WTC11 (cell line): ENCODE data around the gene MEGF11. TPM values are rescaled to one million over a fixed set of nuclear protein-coding genes. Genes with fewer than 3 reads are reported as not detected.

Experiments
- ATAC-seq: fragments of 200-7000 bp; cut with Tn5 transposase; 2 replicates; pipeline ENCODE4 v1.10.0; 2021; ENCODE audit warnings: mild to moderate bottlenecking, moderate library complexity
- Bru-seq: library from RNA; stranded (reverse); fragments of 400-500 nt; gene quantifications from one replicate; lab custom pipeline; 2021; lab: Mats Ljungman, UMichigan
- CTCF ChIA-PET: fragments of 300-600 bp; sonication (Branson Sonifier 250); formaldehyde crosslinking; loops from one replicate; lab custom pipeline; 2021; ENCODE audit warnings: antibody characterized with exemption; lab: Charles Lee
- POLR2A ChIA-PET: fragments of 350-600 bp; sonication (Branson Sonifier 250); formaldehyde crosslinking; loops from one replicate; lab custom pipeline; 2021; ENCODE audit warnings: antibody characterized with exemption; lab: Charles Lee
- DNase-seq: peaks from one replicate; pipeline ENCODE4 v3.0.0; 2021; ENCODE audit warnings: low spot score
- H3K27ac Mint-ChIP-seq: 2 replicates; pipeline ENCODE4 v1.8.0; 2021; ENCODE audit warnings: mixed read lengths
- H3K27me3 Mint-ChIP-seq: 2 replicates; pipeline ENCODE4 v1.8.0; 2021; ENCODE audit warnings: low read depth, mild to moderate bottlenecking, moderate library complexity, mixed read lengths
- H3K36me3 Mint-ChIP-seq: 2 replicates; pipeline ENCODE4 v1.8.0; 2021; ENCODE audit warnings: mixed read lengths
- H3K4me1 Mint-ChIP-seq: 2 replicates; pipeline ENCODE4 v1.8.0; 2022; ENCODE audit warnings: mixed read lengths
- H3K4me3 Mint-ChIP-seq: 2 replicates; pipeline ENCODE4 v1.8.0; 2021; ENCODE audit warnings: mild to moderate bottlenecking, moderate library complexity, mixed read lengths
- H3K9me3 Mint-ChIP-seq: 2 replicates; pipeline ENCODE4 v1.8.0; 2021; ENCODE audit warnings: mixed read lengths
- ATF3 ChIP-seq: sonication (generic); formaldehyde crosslinking; conservative IDR thresholded peaks from 2 replicates; pipeline ENCODE4 v1.8.1; 2022; ENCODE audit warnings: mild to moderate bottlenecking, missing genetic modification reagents
- CBFB ChIP-seq: sonication (generic); formaldehyde crosslinking; IDR thresholded peaks from 2 replicates; pipeline ENCODE4 v1.8.1; 2022; ENCODE audit warnings: mild to moderate bottlenecking, low read depth, missing genetic modification reagents
- CREB1 ChIP-seq: sonication (generic); formaldehyde crosslinking; IDR thresholded peaks from 2 replicates; pipeline ENCODE4 v1.8.0; 2023; ENCODE audit warnings: mild to moderate bottlenecking, missing genetic modification reagents
- E2F4 ChIP-seq: sonication (generic); formaldehyde crosslinking; IDR thresholded peaks from 2 replicates; pipeline ENCODE4 v1.8.1; 2022; ENCODE audit warnings: low read depth, mild to moderate bottlenecking, moderate library complexity, missing genetic modification reagents, borderline replicate concordance
- ETV6 ChIP-seq: sonication (generic); formaldehyde crosslinking; IDR thresholded peaks from 2 replicates; pipeline ENCODE4 v1.8.1; 2022; ENCODE audit warnings: mild to moderate bottlenecking, missing genetic modification reagents
- GABPB1 ChIP-seq: sonication (generic); formaldehyde crosslinking; IDR thresholded peaks from 2 replicates; pipeline ENCODE4 v1.8.1; 2023; ENCODE audit warnings: mild to moderate bottlenecking, missing genetic modification reagents
- GRHL2 ChIP-seq: fragments of 250-450 bp; sonication (Bioruptor Pico); IDR thresholded peaks from 2 replicates; pipeline ENCODE4 v1.8.0; 2022; ENCODE audit warnings: mild to moderate bottlenecking, moderate library complexity; ENCODE audit not compliant: insufficient replicate concordance, severe bottlenecking
- MXD4 ChIP-seq: fragments of 250-450 bp; sonication (Bioruptor Pico); IDR thresholded peaks from 2 replicates; pipeline ENCODE4 v1.8.0; 2021; ENCODE audit warnings: mild to moderate bottlenecking, moderate library complexity, borderline replicate concordance
- MYBL2 ChIP-seq: sonication (generic); formaldehyde crosslinking; IDR thresholded peaks from 2 replicates; pipeline ENCODE4 v1.8.1; 2023; ENCODE audit warnings: mild to moderate bottlenecking, moderate library complexity, missing genetic modification reagents
- NFE2L1 ChIP-seq: sonication (generic); formaldehyde crosslinking; IDR thresholded peaks from 2 replicates; pipeline ENCODE4 v1.8.1; 2023; ENCODE audit warnings: missing genetic modification reagents
- NR2C2 ChIP-seq: sonication (generic); formaldehyde crosslinking; IDR thresholded peaks from 2 replicates; pipeline ENCODE4 v1.8.0; 2022; ENCODE audit warnings: mild to moderate bottlenecking, missing genetic modification reagents
- RELA ChIP-seq: sonication (generic); formaldehyde crosslinking; IDR thresholded peaks from 2 replicates; pipeline ENCODE4 v1.8.1; 2022; ENCODE audit warnings: missing genetic modification reagents, mild to moderate bottlenecking, borderline replicate concordance
- SMAD3 ChIP-seq: sonication (generic); formaldehyde crosslinking; IDR thresholded peaks from 2 replicates; pipeline ENCODE4 v1.8.0; 2022; ENCODE audit warnings: missing genetic modification reagents, mild to moderate bottlenecking, borderline replicate concordance
- STAT6 ChIP-seq: sonication (generic); formaldehyde crosslinking; conservative IDR thresholded peaks from 2 replicates; pipeline ENCODE4 v1.8.1; 2023; ENCODE audit warnings: mild to moderate bottlenecking, low read depth, missing genetic modification reagents, moderate library complexity
- TEAD4 ChIP-seq: sonication (generic); formaldehyde crosslinking; IDR thresholded peaks from 2 replicates; pipeline ENCODE4 v1.8.0; 2022; ENCODE audit warnings: mild to moderate bottlenecking, missing genetic modification reagents
- ZBTB43 ChIP-seq: sonication (generic); formaldehyde crosslinking; IDR thresholded peaks from 2 replicates; pipeline ENCODE4 v1.8.1; 2023; ENCODE audit warnings: mild to moderate bottlenecking, missing genetic modification reagents
- ZNF138 ChIP-seq: sonication (generic); formaldehyde crosslinking; conservative IDR thresholded peaks from 2 replicates; pipeline ENCODE4 v1.8.1; 2022; ENCODE audit warnings: mild to moderate bottlenecking, moderate library complexity, missing genetic modification reagents
- long read RNA-seq, 3 experiments: library from RNA in 1 of 3; library from capped mRNA in 1 of 3; library from polyadenylated mRNA in 1 of 3; unstranded in 2 of 3; stranded (forward) in 1 of 3; transcript quantifications; one replicate each; pipeline ENCODE4 v2.0.0, GENCODE V29; 2021
- total RNA-seq: library from RNA; stranded (reverse); gene quantifications from 3 replicates; pipeline ENCODE4 v1.2.3, GENCODE V29; 2021

MEGF11 gene
- total RNA-seq (2.7 to 3.3 TPM (median 2.7 TPM) in 3 replicates), Bru-seq, nascent RNA (percentile 25 among the genes with signal in this experiment)
- long read RNA-seq, experiment 1, partial matches to known transcripts = 2 of 8 reads
- long read RNA-seq, experiment 1, other reads (novel, unspliced or antisense) = 6 of 8 reads
- long read RNA-seq, experiment 2 = 0 reads
- long read RNA-seq, experiment 3 = 0 reads

- Mint-ChIP-seq H3K4me1 (peaks cover 41% of the 10 kb centered on the region), H3K4me3 (peak within 1 kb of the TSS; percentile 96), H3K27ac (no peak within 1 kb of the TSS), H3K9me3 (no peaks in the 10 kb centered on the region), H3K36me3 (no peaks in the 10 kb centered on the region), H3K27me3 (peaks cover 82% of the 10 kb centered on the region)
- POLR2A ChIA-PET = no interaction called here
- TF ChIP-seq TEAD4 (CRISPR knock-in tag) (no peak), NFE2L1 (CRISPR knock-in tag) (peak; percentile 16; the same call in 1 of the 2 replicates)
- DNase-seq (peak; percentile 69), ATAC-seq (peak; percentile 21)
- CTCF ChIA-PET = interaction anchor here (1.0 to 2.4 kb wide), 3 partner anchors 10 to 221 kb away, joined by 3 to 8 read pairs (median 3); no protein-coding TSS in a partner anchor
These were observed at the start of gene MEGF11 for GRCh38 chr15:66253418-66254088. TSS of gene MEGF11 (minus strand) at chr15:66253750. CDS start at chr15:66128403, 125,347 bp downstream.

- no peaks in the 10 kb centered on the region for H3K27me3 Mint-ChIP-seq
- ChIA-PET CTCF (interaction anchor here (0.7 to 1.1 kb wide), 2 partner anchors 15 to 195 kb away, joined by 3 read pairs; partner anchors contain the start of gene SNAPC5), POLR2A (interaction anchor here (0.9 to 1.5 kb wide), 2 partner anchors 9 to 20 kb away, joined by 3 read pairs; partner anchors contain the start of gene DIS3L)
- peaks cover 14% of the 10 kb centered on the region; the same call in 1 of the 2 replicates for H3K4me1 Mint-ChIP-seq
- H3K36me3 Mint-ChIP-seq = peaks cover 13% of the 10 kb centered on the region
- no peaks in the 10 kb centered on the region for H3K9me3 Mint-ChIP-seq
- ATAC-seq = no peak
- no peak overlapping the region for H3K4me3 Mint-ChIP-seq
- H3K27ac Mint-ChIP-seq = peak overlapping the region; percentile 80; the same call in 1 of the 2 replicates
- no peak for TF ChIP-seq MXD4 (CRISPR knock-in tag)
- TF ChIP-seq ZBTB43 (CRISPR knock-in tag) = no peak
- TF ChIP-seq ATF3 = no peak
- no peak for TF ChIP-seq RELA (CRISPR knock-in tag)
- TF ChIP-seq SMAD3 = no peak
- TF ChIP-seq ETV6 = no peak
- no peak for TF ChIP-seq STAT6 (CRISPR knock-in tag)
- TF ChIP-seq GABPB1 (CRISPR knock-in tag) = no peak
- TF ChIP-seq E2F4 = no peak
- no peak for TF ChIP-seq CBFB
- TF ChIP-seq NR2C2 = no peak
- no peak for TF ChIP-seq GRHL2 (CRISPR knock-in tag)
- TF ChIP-seq ZNF138 (CRISPR knock-in tag) = no peak
- TF ChIP-seq MYBL2 = no peak
- no peak for TF ChIP-seq CREB1 (CRISPR knock-in tag)
- DNase-seq = no peak
These were observed 49.1 kb upstream of the MEGF11 start for GRCh38 chr15:66302489-66303278.
